Testis (tissue), 3 donors: Measurements from ENCODE around the gene SLC25A41. TPM values are rescaled to one million over a fixed set of nuclear protein-coding genes. Genes with fewer than 3 reads are reported as not detected.
"Not testable (repeated sequence)": the region's sequence is repeated elsewhere in the genome, so short reads cannot be mapped to it uniquely, and the experiment has no call there.

Source experiments
- DNase-seq: peaks from one replicate; pipeline ENCODE4 v3.0.0-alpha.2; 2019
- H3K27ac ChIP-seq, 2 donors: fragments of 200-600 bp; sonication (generic); one replicate each; pipeline ENCODE4 v1.5.1; 2019
- H3K27me3 ChIP-seq: fragments of 200-600 bp; sonication (generic); one replicate; pipeline ENCODE4 v1.5.1; 2019
- H3K36me3 ChIP-seq: fragments of 200-600 bp; sonication (generic); one replicate; pipeline ENCODE4 v1.5.1; 2017; ENCODE audit warnings: low read depth; ENCODE audit errors: missing control alignments
- H3K4me1 ChIP-seq: fragments of 200-600 bp; sonication (generic); one replicate; pipeline ENCODE4 v1.5.1; 2019
- H3K4me3 ChIP-seq, 2 donors: fragments of 200-600 bp; sonication (generic); one replicate each; pipeline ENCODE4 v1.5.1; 2017 to 2019
- H3K9me3 ChIP-seq: fragments of 200-600 bp; sonication (generic); one replicate; pipeline ENCODE4 v1.5.1; 2017
- POLR2A ChIP-seq: fragments of 450-650 bp; IDR thresholded peaks from one replicate; pipeline ENCODE4 v1.6.1; 2017; ENCODE audit warnings: antibody characterized with exemption, mild to moderate bottlenecking, moderate library complexity
- WGBS, 2 donors: methylation state at CpG; one replicate each; pipeline ENCODE4 v1.1.5; 2018; 5-methylcytosine and 5-hydroxymethylcytosine counted together
- intact Hi-C: fragments of 100-400 bp; cut with DNase I; formaldehyde crosslinking; loops from one replicate; pipeline ENCODE4 v1.15.1; 2023; ENCODE audit warnings: low total_unique reads
- polyA plus RNA-seq: library from polyadenylated mRNA; stranded (reverse); fragments of 350-450 nt; fragmentation: Illumina TruSeq; extraction: RNeasy Lipid Tissue Mini Kit (QIAGEN cat#74804); gene quantifications from one replicate; pipeline ENCODE4 v1.2.3, GENCODE V29; 2014; ENCODE audit warnings: low read depth, low replicate concordance; ENCODE audit not compliant: insufficient read depth
- total RNA-seq, 2 donors: library from RNA; depleted of rRNA; stranded (reverse); fragments of >200 nt; gene quantifications; one replicate each; pipeline ENCODE4 v1.2.3, GENCODE V29; 2016
- TF ChIP-seq, protein P1 (sequence below), 3 experiments: fragments of 450-650 bp in 2 of 3; fragments of 200-600 bp in 1 of 3; sonication (generic) in 1 of 3; IDR thresholded peaks; one replicate each; pipeline ENCODE4 v1.5.1; 2016 to 2019; ENCODE audit warnings: antibody characterized with exemption in 3 of 3, mild to moderate bottlenecking in 2 of 3, moderate library complexity in 1 of 3

Gene SLC25A41
- total and polyA plus RNA-seq, 3 donors from 2014 or later: 3.2 to 7.6 (median 3.9) TPM

DNA sequence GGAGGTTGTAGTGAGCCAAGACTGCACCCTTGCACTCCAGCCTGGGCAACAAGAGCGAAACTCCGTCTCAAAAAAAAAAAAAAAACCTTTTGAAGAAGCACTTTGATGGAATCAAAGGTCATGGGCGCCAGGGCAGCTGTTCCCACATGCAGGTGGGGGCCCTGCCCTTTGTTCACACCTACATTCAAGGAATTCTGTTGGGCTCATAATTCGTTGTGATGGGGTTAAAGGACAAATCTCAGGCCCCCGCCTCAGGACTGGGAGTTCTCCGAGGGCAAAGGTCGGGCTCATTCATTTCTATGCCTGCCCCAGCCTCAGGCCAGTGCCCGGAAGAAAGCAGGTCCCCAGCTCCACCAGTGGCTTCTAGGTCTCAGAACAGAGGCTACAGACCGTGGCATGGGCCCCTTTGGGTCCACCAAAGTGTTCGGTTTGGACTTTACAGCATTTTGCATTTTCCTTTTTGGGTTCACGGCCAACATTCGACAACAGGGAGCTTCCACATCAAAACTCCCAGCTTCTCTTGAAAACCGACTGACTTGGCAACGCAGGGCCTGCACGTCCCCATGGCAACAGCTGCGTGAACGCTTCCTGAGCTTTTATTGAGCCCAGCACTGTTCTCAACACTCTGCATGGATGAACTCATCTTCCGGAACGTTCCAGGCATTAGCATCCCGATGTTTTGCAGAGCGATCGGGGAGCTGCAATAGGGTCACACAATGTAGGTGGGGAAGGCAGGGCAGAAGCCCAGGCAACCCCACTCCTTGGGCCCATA, 30.5 kb downstream of the SLC25A41 start:
- peak; percentile 51 for DNase-seq
- no peak overlapping the region for H3K4me3 ChIP-seq
- no peaks in the 10 kb centered on the region for H3K27me3 ChIP-seq
- no peak overlapping the region for H3K27ac ChIP-seq
- no peaks in the 10 kb centered on the region for H3K36me3 ChIP-seq
- WGBS, 2 donors: 49 to 57% methylated on average over 20 to 22 of the region's 22 CpGs
- intact Hi-C loops: no loop called here
- no peak for TF ChIP-seq POLR2A
- TF ChIP-seq, protein P1, sequence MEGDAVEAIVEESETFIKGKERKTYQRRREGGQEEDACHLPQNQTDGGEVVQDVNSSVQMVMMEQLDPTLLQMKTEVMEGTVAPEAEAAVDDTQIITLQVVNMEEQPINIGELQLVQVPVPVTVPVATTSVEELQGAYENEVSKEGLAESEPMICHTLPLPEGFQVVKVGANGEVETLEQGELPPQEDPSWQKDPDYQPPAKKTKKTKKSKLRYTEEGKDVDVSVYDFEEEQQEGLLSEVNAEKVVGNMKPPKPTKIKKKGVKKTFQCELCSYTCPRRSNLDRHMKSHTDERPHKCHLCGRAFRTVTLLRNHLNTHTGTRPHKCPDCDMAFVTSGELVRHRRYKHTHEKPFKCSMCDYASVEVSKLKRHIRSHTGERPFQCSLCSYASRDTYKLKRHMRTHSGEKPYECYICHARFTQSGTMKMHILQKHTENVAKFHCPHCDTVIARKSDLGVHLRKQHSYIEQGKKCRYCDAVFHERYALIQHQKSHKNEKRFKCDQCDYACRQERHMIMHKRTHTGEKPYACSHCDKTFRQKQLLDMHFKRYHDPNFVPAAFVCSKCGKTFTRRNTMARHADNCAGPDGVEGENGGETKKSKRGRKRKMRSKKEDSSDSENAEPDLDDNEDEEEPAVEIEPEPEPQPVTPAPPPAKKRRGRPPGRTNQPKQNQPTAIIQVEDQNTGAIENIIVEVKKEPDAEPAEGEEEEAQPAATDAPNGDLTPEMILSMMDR (IDR thresholded peaks at IDR 0.05): no peak
- H3K9me3 ChIP-seq: no peaks in the 10 kb centered on the region
- H3K4me1 ChIP-seq: no peaks in the 10 kb centered on the region

DNA sequence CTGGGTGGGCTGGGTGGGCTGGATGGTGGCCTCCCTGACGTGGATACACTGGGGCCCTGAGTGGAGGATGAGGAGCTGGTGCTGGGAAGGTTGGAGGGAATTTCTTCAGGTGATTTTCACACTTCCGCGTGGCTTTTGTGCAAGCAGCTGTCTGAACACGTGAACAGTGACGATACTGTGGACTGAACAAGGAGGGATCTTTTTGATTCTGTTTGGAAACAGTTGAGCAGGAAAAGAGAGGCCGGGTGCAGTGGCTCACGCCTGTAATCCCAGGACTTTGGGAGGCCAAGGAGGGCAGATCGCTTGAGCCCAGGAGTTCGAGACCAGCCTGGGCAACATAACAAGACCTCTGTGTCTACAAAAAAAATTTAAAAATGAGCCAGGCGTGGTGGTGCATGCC, 31.5 kb downstream of the SLC25A41 start:
- Histone ChIP-seq H3K36me3 (no peaks in the 10 kb centered on the region), H3K4me1 (no peaks in the 10 kb centered on the region), H3K9me3 (no peaks in the 10 kb centered on the region), H3K27me3 (no peaks in the 10 kb centered on the region), H3K4me3 (no peak overlapping the region), H3K27ac (no peak overlapping the region)
- WGBS, 2 donors: 90 to 94% methylated on average over 10 of the region's 10 CpGs
- TF ChIP-seq, protein P1 (IDR thresholded peaks at IDR 0.05): no peak
- no peak for TF ChIP-seq POLR2A
- intact Hi-C loops: no loop called here
- DNase-seq: no peak

GRCh38 chr19:6400062-6400944, 33.3 kb downstream of the SLC25A41 start:
- H3K27me3 ChIP-seq, H3K27ac ChIP-seq, H3K9me3 ChIP-seq, H3K4me3 ChIP-seq, DNase-seq, H3K4me1 ChIP-seq, H3K36me3 ChIP-seq, intact Hi-C loops: not testable (repeated sequence)
- WGBS, 2 donors: 89 to 93% methylated on average over 23 of the region's 23 CpGs

- Histone ChIP-seq H3K27me3 (no peaks in the 10 kb centered on the region), H3K27ac (no peak overlapping the region), H3K36me3 (no peaks in the 10 kb centered on the region), H3K4me3 (no peak overlapping the region), H3K4me1 (peaks cover 7% of the 10 kb centered on the region), H3K9me3 (no peaks in the 10 kb centered on the region)
- intact Hi-C loops: no loop called here
- no peak for DNase-seq
- TF ChIP-seq, protein P1 (IDR thresholded peaks at IDR 0.05): no peak
- TF ChIP-seq POLR2A: no peak
- 91 to 95% methylated on average over 11 to 12 of the region's 12 CpGs for WGBS, 2 donors
Measured at GRCh38 chr19:6396305-6396704, 37.3 kb downstream of the SLC25A41 start.

GRCh38 chr19:6394831-6395230, 38.7 kb downstream of the SLC25A41 start:
- intact Hi-C loops: loop anchor here (5.0 kb wide), 1 partner anchor 32 kb away; no protein-coding TSS in a partner anchor
- Histone ChIP-seq H3K4me3 (no peak overlapping the region), H3K36me3 (no peaks in the 10 kb centered on the region), H3K9me3 (no peaks in the 10 kb centered on the region), H3K27ac (no peak overlapping the region), H3K4me1 (peaks cover 7% of the 10 kb centered on the region), H3K27me3 (no peaks in the 10 kb centered on the region)
- no peak for TF ChIP-seq POLR2A
- TF ChIP-seq, protein P1 (IDR thresholded peaks at IDR 0.05): no peak
- DNase-seq: no peak
- WGBS, 2 donors: 82 to 89% methylated on average over 3 of the region's 3 CpGs
